ENCODE results near the gene GPBP1L1.

The GPBP1L1 gene

DNA sequence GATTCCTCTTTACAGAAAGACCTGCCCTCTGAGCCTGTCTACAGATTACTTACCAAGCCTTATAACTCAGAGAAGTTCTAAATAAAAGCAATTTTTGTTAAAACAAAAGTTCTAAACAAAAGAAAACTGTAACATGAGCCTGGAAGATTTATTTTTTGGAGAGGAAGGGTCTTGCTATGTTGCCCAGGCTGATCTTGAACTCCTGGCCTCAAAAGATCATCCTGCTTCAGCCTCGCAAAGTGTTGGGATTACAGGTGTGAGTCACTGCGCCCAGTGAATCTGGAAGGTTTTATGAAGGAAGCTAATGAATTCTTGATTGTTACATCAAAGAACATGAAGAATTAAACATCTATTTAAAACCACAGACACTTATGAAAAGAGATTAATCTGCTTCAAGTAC lies 27.1 kb downstream of the GPBP1L1 start:
- POLR2A ChIA-PET = no interaction called here
- no peak for DNase-seq
- Histone ChIP-seq H3K4me1 (ENCODE audit: control extremely low read depth in 1 of 4, control insufficient read depth in 4 of 4, insufficient read depth in 4 of 4, low read length in 3 of 4) (no peaks in the 10 kb centered on the region), H3K36me3 (ENCODE audit: control insufficient read depth in 4 of 4, insufficient read depth in 4 of 4, low read length in 3 of 4) (peaks cover 28 to 67% (median 58%) of the 10 kb centered on the region in 4 experiments), H3K27me3 (replicated peaks in 2 of 5; ENCODE audit: control insufficient read depth in 4 of 5, insufficient read depth in 5 of 5, low read length in 4 of 5) (no peaks in the 10 kb centered on the region), H3K27ac (ENCODE audit: insufficient read depth in 1 of 2, low read depth in 1 of 2, low read length in 2 of 2, poor library complexity in 1 of 2, severe bottlenecking in 2 of 2) (no peak overlapping the region), H3K9me3 (ENCODE audit: control extremely low read depth in 1 of 5, control insufficient read depth in 4 of 5, insufficient read depth in 2 of 5, low read depth in 1 of 5, low read length in 4 of 5) (no peaks in the 10 kb centered on the region), H3K4me3 (ENCODE audit: control insufficient read depth in 1 of 7, extremely low read depth in 1 of 7, insufficient read depth in 4 of 7, low read depth in 2 of 7, low read length in 6 of 7) (no peak overlapping the region)
- CTCF ChIA-PET = interaction anchor here (0.9 to 1.3 kb wide), 3 partner anchors 8 to 30 kb away, joined by 3 to 5 read pairs (median 4); no protein-coding TSS in a partner anchor
- WGBS (ENCODE audit: insufficient coverage) = 100% methylated on average over 1 of the region's 2 CpGs

DNA sequence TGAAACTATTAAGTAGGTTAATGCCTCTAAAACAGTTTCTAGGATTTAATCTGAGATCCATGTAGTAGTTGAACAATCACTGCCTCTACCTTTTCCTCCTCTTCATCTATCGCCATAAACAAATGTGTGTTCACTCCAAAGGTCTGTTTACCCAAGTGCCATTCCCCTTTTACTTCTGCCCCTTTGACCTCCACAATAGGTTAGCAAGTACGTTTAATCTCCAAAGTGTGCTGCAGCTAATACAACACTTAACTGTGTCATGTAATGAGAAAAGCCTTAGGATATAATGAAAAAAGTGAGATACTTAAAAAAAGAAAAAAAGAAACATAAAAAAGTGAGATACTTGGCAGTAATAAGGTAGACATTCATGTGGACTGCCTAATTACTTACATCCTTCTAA lies 28.2 kb downstream of the GPBP1L1 start:
- no CpG with 5 or more reads among the region's 2 CpGs for WGBS (ENCODE audit: insufficient coverage)
- Histone ChIP-seq H3K9me3 (ENCODE audit: control extremely low read depth in 1 of 5, control insufficient read depth in 4 of 5, insufficient read depth in 2 of 5, low read depth in 1 of 5, low read length in 4 of 5) (no peaks in the 10 kb centered on the region), H3K4me3 (ENCODE audit: control insufficient read depth in 1 of 7, extremely low read depth in 1 of 7, insufficient read depth in 4 of 7, low read depth in 2 of 7, low read length in 6 of 7) (no peak overlapping the region), H3K27me3 (replicated peaks in 2 of 5; ENCODE audit: control insufficient read depth in 4 of 5, insufficient read depth in 5 of 5, low read length in 4 of 5) (no peaks in the 10 kb centered on the region), H3K36me3 (ENCODE audit: control insufficient read depth in 4 of 4, insufficient read depth in 4 of 4, low read length in 3 of 4) (peaks cover 31 to 75% (median 65%) of the 10 kb centered on the region in 4 experiments), H3K27ac (ENCODE audit: insufficient read depth in 1 of 2, low read depth in 1 of 2, low read length in 2 of 2, poor library complexity in 1 of 2, severe bottlenecking in 2 of 2) (no peak overlapping the region), H3K4me1 (ENCODE audit: control extremely low read depth in 1 of 4, control insufficient read depth in 4 of 4, insufficient read depth in 4 of 4, low read length in 3 of 4) (no peaks in the 10 kb centered on the region)
- no peak for DNase-seq
- ChIA-PET POLR2A (no interaction called here), CTCF (interaction anchor here (0.8 to 1.3 kb wide), 3 partner anchors 21 to 96 kb away, joined by 3 read pairs; no protein-coding TSS in a partner anchor)

DNA sequence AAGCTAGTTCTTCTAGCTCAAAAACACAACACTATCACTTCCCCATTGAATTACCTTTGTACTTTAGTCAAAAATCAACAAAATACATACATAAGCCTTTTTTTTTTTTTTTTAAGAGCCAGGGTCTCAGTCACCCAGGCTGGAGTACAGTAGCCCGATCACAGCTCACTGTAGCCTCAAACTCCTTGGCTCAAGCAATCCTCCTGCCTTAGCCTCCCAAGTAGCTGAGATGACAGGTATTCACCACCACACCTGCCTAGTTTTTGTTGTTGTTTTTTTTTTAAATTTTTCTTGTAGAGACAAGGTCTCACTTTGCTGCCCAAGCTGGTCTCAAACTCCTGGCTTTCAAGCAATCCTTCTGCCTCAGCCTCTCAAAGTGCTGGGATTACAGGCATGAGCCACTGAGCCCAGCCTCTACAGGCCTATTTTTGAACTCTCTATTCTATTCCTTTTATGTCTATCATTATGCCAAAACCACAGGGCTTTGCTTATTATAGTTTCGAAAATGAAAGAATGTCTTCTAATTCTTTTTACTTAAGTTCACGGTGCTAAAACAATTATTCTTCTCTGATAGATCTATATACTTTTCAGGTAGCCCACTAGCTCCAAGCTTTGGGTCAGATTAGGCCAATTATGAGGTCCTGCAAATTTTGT lies 29.6 kb downstream of the GPBP1L1 start:
- POLR2A ChIA-PET = interaction anchor here (0.6 kb wide), 1 partner anchor 57 kb away, joined by 4 read pairs; no protein-coding TSS in a partner anchor
- WGBS (ENCODE audit: insufficient coverage) = 100% methylated on average over 1 of the region's 3 CpGs
- H3K36me3 ChIP-seq (ENCODE audit: control insufficient read depth in 4 of 4, insufficient read depth in 4 of 4, low read length in 3 of 4) = peaks cover 41 to 89% (median 75%) of the 10 kb centered on the region in 4 experiments

DNA sequence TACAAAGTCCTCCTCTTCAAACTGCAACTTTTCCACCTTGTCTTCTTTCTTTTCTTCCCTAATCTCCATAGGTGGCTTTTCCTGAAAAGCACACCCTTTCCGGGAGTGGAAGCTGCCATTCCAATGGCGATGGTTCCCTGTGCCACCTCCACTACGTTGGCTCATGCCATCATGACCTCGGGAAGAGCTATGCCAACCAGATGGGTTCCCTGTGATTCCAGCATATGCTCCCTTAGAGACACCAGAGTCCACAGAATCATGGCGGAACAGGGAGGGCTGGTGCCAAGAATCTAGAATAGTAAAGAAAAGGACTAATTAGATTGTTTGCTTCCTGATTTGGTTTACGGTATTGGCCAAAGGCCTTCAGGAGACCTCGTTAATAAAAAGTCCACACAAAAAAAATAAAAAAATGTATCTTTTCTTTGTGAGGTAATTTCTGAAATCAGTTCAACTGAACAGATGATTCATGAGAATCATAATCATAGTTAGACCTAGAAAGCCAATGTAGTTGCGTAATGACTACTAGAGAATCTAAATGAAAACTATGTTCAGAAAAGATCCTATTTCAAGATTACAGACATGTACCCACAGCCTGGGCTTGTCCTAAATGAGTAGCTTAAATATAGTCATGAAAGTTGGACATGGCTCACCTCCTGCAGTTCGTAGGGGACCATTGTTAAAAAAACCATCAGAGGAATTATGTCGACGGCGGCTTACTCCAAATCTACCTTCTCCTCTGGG lies 31.6 kb downstream of the GPBP1L1 start:
- POLR2A ChIA-PET = no interaction called here
- peaks cover 41 to 99% (median 82%) of the 10 kb centered on the region in 4 experiments for H3K36me3 ChIP-seq (ENCODE audit: control insufficient read depth in 4 of 4, insufficient read depth in 4 of 4, low read length in 3 of 4)
- no peaks in the 10 kb centered on the region for H3K4me1 ChIP-seq (ENCODE audit: control extremely low read depth in 1 of 4, control insufficient read depth in 4 of 4, insufficient read depth in 4 of 4, low read length in 3 of 4)

More for the DNA sequence above, 29.6 kb downstream of the GPBP1L1 start:
- Histone ChIP-seq H3K4me3 (ENCODE audit: control insufficient read depth in 1 of 7, extremely low read depth in 1 of 7, insufficient read depth in 4 of 7, low read depth in 2 of 7, low read length in 6 of 7) (no peak overlapping the region), H3K9me3 (ENCODE audit: control extremely low read depth in 1 of 5, control insufficient read depth in 4 of 5, insufficient read depth in 2 of 5, low read depth in 1 of 5, low read length in 4 of 5) (no peaks in the 10 kb centered on the region), H3K27ac (ENCODE audit: insufficient read depth in 1 of 2, low read depth in 1 of 2, low read length in 2 of 2, poor library complexity in 1 of 2, severe bottlenecking in 2 of 2) (no peak overlapping the region), H3K4me1 (ENCODE audit: control extremely low read depth in 1 of 4, control insufficient read depth in 4 of 4, insufficient read depth in 4 of 4, low read length in 3 of 4) (no peaks in the 10 kb centered on the region), H3K27me3 (replicated peaks in 2 of 5; ENCODE audit: control insufficient read depth in 4 of 5, insufficient read depth in 5 of 5, low read length in 4 of 5) (no peaks in the 10 kb centered on the region)
- no peak for DNase-seq
- CTCF ChIA-PET = interaction anchor here (1.3 to 1.6 kb wide), 2 partner anchors 22 to 29 kb away, joined by 3 to 6 read pairs; partner anchors contain the start of gene GPBP1L1

GRCh38 chr1:45647248-45648021 lies 38.9 kb downstream of the GPBP1L1 start:
- WGBS (ENCODE audit: insufficient coverage) = 88% methylated on average over 8 of the region's 9 CpGs
- Histone ChIP-seq H3K4me1 (ENCODE audit: control extremely low read depth in 1 of 4, control insufficient read depth in 4 of 4, insufficient read depth in 4 of 4, low read length in 3 of 4) (peaks cover 0 to 9% (median 4%) of the 10 kb centered on the region in 4 experiments), H3K4me3 (ENCODE audit: control insufficient read depth in 1 of 7, extremely low read depth in 1 of 7, insufficient read depth in 4 of 7, low read depth in 2 of 7, low read length in 6 of 7) (no peak overlapping the region), H3K36me3 (ENCODE audit: control insufficient read depth in 4 of 4, insufficient read depth in 4 of 4, low read length in 3 of 4) (peaks cover 17 to 73% (median 45%) of the 10 kb centered on the region in 4 experiments), H3K27ac (ENCODE audit: insufficient read depth in 1 of 2, low read depth in 1 of 2, low read length in 2 of 2, poor library complexity in 1 of 2, severe bottlenecking in 2 of 2) (no peak overlapping the region), H3K9me3 (ENCODE audit: control extremely low read depth in 1 of 5, control insufficient read depth in 4 of 5, insufficient read depth in 2 of 5, low read depth in 1 of 5, low read length in 4 of 5) (no peaks in the 10 kb centered on the region), H3K27me3 (replicated peaks in 2 of 5; ENCODE audit: control insufficient read depth in 4 of 5, insufficient read depth in 5 of 5, low read length in 4 of 5) (no peaks in the 10 kb centered on the region)
- DNase-seq = peak in 2 of 3 donors; percentile 34 to 35
- POLR2A ChIA-PET = no interaction called here
- CTCF ChIA-PET = interaction anchor here (0.9 to 1.2 kb wide), 2 partner anchors 12 to 18 kb away, joined by 3 read pairs; no protein-coding TSS in a partner anchor

More for the DNA sequence above, 31.6 kb downstream of the GPBP1L1 start:
- DNase-seq = no peak
- H3K9me3 ChIP-seq (ENCODE audit: control extremely low read depth in 1 of 5, control insufficient read depth in 4 of 5, insufficient read depth in 2 of 5, low read depth in 1 of 5, low read length in 4 of 5) = no peaks in the 10 kb centered on the region
- H3K27me3 ChIP-seq (replicated peaks in 2 of 5; ENCODE audit: control insufficient read depth in 4 of 5, insufficient read depth in 5 of 5, low read length in 4 of 5) = no peaks in the 10 kb centered on the region
- CTCF ChIA-PET = interaction anchor here (1.3 kb wide), 2 partner anchors 10 to 15 kb away, joined by 3 read pairs; no protein-coding TSS in a partner anchor
- 97% methylated on average over 4 of the region's 12 CpGs for WGBS (ENCODE audit: insufficient coverage)
- no peak overlapping the region for H3K27ac ChIP-seq (ENCODE audit: insufficient read depth in 1 of 2, low read depth in 1 of 2, low read length in 2 of 2, poor library complexity in 1 of 2, severe bottlenecking in 2 of 2)
- no peak overlapping the region for H3K4me3 ChIP-seq (ENCODE audit: control insufficient read depth in 1 of 7, extremely low read depth in 1 of 7, insufficient read depth in 4 of 7, low read depth in 2 of 7, low read length in 6 of 7)

DNA sequence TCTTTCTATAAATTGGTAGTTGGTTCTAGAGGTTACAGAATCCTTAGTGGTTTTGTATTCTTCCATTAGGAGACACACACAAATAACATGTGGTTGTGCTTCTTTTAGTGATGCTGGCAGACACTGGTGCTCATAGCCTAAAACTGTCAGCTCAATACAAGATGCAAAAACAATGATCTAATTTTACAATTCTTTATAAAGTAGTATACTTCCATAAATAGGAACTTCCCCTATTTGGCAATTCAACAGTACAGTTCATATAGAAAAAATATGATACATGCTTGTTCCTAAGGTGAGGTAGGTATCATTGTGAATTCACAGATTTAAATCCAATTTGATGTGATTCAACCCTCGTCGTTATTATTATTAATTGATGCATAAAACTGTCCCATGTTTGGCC lies 41.7 kb downstream of the GPBP1L1 start:
- CTCF ChIA-PET = interaction anchor here (1.0 kb wide), 1 partner anchor 9 kb away, joined by 3 read pairs; no protein-coding TSS in a partner anchor
- no peaks in the 10 kb centered on the region for H3K27me3 ChIP-seq (replicated peaks in 2 of 5; ENCODE audit: control insufficient read depth in 4 of 5, insufficient read depth in 5 of 5, low read length in 4 of 5)
- 100% methylated on average over 2 of the region's 2 CpGs for WGBS (ENCODE audit: insufficient coverage)
- peak overlapping the region in 1 of 2 experiments; percentile 17 for H3K27ac ChIP-seq (ENCODE audit: insufficient read depth in 1 of 2, low read depth in 1 of 2, low read length in 2 of 2, poor library complexity in 1 of 2, severe bottlenecking in 2 of 2)
- POLR2A ChIA-PET = interaction anchor here (0.6 to 1.3 kb wide), 2 partner anchors 17 to 446 kb away, joined by 3 to 5 read pairs; no protein-coding TSS in a partner anchor
- no peaks in the 10 kb centered on the region for H3K9me3 ChIP-seq (ENCODE audit: control extremely low read depth in 1 of 5, control insufficient read depth in 4 of 5, insufficient read depth in 2 of 5, low read depth in 1 of 5, low read length in 4 of 5)
- H3K4me1 ChIP-seq (ENCODE audit: control extremely low read depth in 1 of 4, control insufficient read depth in 4 of 4, insufficient read depth in 4 of 4, low read length in 3 of 4) = peaks cover 0 to 9% (median 4%) of the 10 kb centered on the region in 4 experiments
- no peak for DNase-seq
- peaks cover 20 to 72% (median 47%) of the 10 kb centered on the region in 4 experiments for H3K36me3 ChIP-seq (ENCODE audit: control insufficient read depth in 4 of 4, insufficient read depth in 4 of 4, low read length in 3 of 4)
- H3K4me3 ChIP-seq (ENCODE audit: control insufficient read depth in 1 of 7, extremely low read depth in 1 of 7, insufficient read depth in 4 of 7, low read depth in 2 of 7, low read length in 6 of 7) = no peak overlapping the region

Measured in common myeloid progenitor, CD34-positive (primary cell).